Subcutaneous abdominal adipose tissue (tissue), 5 donors: ENCODE measurements around the gene PATE4.
A peak's percentile ranks its signal among the peaks of the same experiment; 100 is the strongest.

ENCODE experiments used
- H3K27ac ChIP-seq: one replicate; pipeline ENCODE4 v1.7.0; 2013; ENCODE audit warnings: low read depth, mild to moderate bottlenecking, inconsistent platforms, low read length, moderate library complexity
- H3K27me3 ChIP-seq, 5 donors: one replicate each; pipeline ENCODE4 v1.7.0; 2013; ENCODE audit warnings: low read length in 5 of 5, inconsistent platforms in 1 of 5; ENCODE audit not compliant: control insufficient read depth in 5 of 5, insufficient read depth in 4 of 5
- H3K36me3 ChIP-seq, 5 donors: one replicate each; pipeline ENCODE4 v1.7.0; 2013; ENCODE audit warnings: low read length in 5 of 5; ENCODE audit not compliant: control insufficient read depth in 5 of 5, insufficient read depth in 5 of 5
- H3K4me1 ChIP-seq, 5 donors: one replicate each; pipeline ENCODE4 v1.7.0; 2013; ENCODE audit warnings: low read length in 5 of 5, mild to moderate bottlenecking in 3 of 5, moderate library complexity in 1 of 5; ENCODE audit not compliant: control insufficient read depth in 5 of 5, insufficient read depth in 5 of 5
- H3K4me3 ChIP-seq, 5 donors: one replicate each; pipeline ENCODE4 v1.7.0; 2013; ENCODE audit warnings: low read length in 5 of 5, low read depth in 1 of 5
- H3K9ac ChIP-seq, 5 donors: one replicate each; pipeline ENCODE4 v1.7.0; 2013; ENCODE audit warnings: low read length in 5 of 5, mild to moderate bottlenecking in 4 of 5, moderate library complexity in 3 of 5
- H3K9me3 ChIP-seq, 5 donors: one replicate each; pipeline ENCODE4 v1.7.0; 2013; ENCODE audit warnings: low read length in 5 of 5; ENCODE audit not compliant: control insufficient read depth in 5 of 5
- donor health status: healthy.
- donor health status: healthy.
- donor health status: healthy.
- donor health status: healthy.
- donor health status: healthy.

The PATE4 gene

GRCh38 chr11:125883375-125883774, 50.3 kb downstream of the PATE4 start:
- no peaks in the 10 kb centered on the region for H3K9me3 ChIP-seq
- H3K36me3 ChIP-seq = no peaks in the 10 kb centered on the region
- H3K27me3 ChIP-seq = no peaks in the 10 kb centered on the region
- H3K4me3 ChIP-seq = no peak overlapping the region
- no peak overlapping the region for H3K9ac ChIP-seq
- no peak overlapping the region for H3K27ac ChIP-seq
- H3K4me1 ChIP-seq = peaks cover 0 to 19% (median 10%) of the 10 kb centered on the region in 5 donors

GRCh38 chr11:125886997-125887372, 53.9 kb downstream of the PATE4 start:
- peak overlapping the region; percentile 55 to 95 (median 83) for H3K4me3 ChIP-seq
- no peaks in the 10 kb centered on the region for H3K27me3 ChIP-seq
- no peaks in the 10 kb centered on the region for H3K9me3 ChIP-seq
- H3K27ac ChIP-seq = peak overlapping the region; percentile 97
- H3K9ac ChIP-seq = peak overlapping the region in 4 of 5 donors; percentile 71 to 91 (median 83)
- peaks cover 0 to 24% (median 15%) of the 10 kb centered on the region in 5 donors for H3K4me1 ChIP-seq
- H3K36me3 ChIP-seq = peaks cover 0 to 6% (median 0%) of the 10 kb centered on the region in 5 donors

DNA sequence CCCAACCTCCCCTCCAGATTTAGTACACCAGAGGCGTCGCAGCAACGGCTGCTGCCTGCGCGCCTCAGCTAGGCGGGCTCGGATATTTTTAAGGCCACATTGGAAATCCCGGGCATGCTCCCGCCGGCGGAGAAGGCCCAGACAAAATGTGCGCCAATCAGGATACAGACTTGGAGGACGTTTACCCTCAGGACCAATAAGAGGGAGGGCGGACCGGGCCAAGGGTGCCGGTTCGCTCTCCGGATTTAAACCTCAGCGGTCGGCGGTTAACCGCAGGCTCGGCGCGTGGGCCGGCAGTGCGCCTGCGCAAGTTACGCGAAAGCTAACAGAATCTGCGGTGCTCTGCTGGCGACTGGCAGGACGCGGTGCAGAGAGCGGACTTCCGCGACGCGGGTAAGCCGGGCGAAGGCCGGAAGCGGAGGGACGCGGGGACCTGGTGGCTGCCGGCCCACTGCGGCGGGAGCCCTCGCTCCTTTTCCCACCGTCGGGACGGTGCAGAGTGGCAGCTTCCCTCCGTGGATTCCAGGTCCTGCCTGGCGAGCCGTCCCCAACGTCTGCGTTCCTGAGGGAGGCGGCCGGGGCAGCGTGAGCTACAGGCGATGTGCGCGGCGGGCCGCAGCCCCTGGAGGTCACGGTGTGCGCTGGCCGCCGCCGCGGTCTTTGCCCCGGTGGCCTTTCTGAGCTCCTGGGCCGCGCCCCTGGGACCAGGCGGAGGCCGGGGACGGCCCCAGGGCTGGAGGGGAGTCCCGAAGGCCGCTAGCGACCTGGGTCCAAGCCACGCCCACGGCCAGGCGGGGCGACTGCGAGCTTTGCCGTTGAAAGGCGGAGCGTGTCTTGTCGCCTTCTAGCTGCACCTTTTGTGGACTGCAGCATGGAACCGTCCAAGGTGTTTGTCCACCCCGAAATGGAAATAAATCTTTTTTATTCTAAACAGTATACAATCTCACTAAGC, 54.5 kb downstream of the PATE4 start, which contains the start of gene HYLS1:
HYLS1 (plus strand) TSS at position 296 of the 952 bp plus-strand sequence. CDS start 11,701 bp downstream, outside the sequence.
- peak within 1 kb of the TSS; percentile 72 to 95 (median 83) for H3K4me3 ChIP-seq
- peaks cover 0 to 24% (median 15%) of the 10 kb centered on the region in 5 donors for H3K4me1 ChIP-seq
- peak within 1 kb of the TSS; percentile 97 for H3K27ac ChIP-seq
- H3K9ac ChIP-seq = peak within 1 kb of the TSS; percentile 63 to 97 (median 91)
- no peaks in the 10 kb centered on the region for H3K27me3 ChIP-seq
- H3K9me3 ChIP-seq = no peaks in the 10 kb centered on the region
- peaks cover 0 to 8% (median 4%) of the 10 kb centered on the region in 5 donors for H3K36me3 ChIP-seq
